Ovary (tissue), 3 donors: ENCODE data around the gene DHRS12.

ENCODE experiments used
- POLR2A ChIP-seq: fragments of 450-650 bp; IDR thresholded peaks from one replicate; pipeline ENCODE4 v1.6.1; 2017; ENCODE audit warnings: antibody characterized with exemption, mild to moderate bottlenecking, moderate library complexity
- TF ChIP-seq, protein P1 (sequence below), 3 donors: fragments of 450-650 bp in 2 of 3; fragments of 200-600 bp in 1 of 3; IDR thresholded peaks; one replicate each; pipeline versions ENCODE4 v1.5.1 to v1.8.0; 2016 to 2022; ENCODE audit warnings: antibody characterized with exemption in 3 of 3, mild to moderate bottlenecking in 1 of 3
- donor health status: DM: no; HTN: no; CAD: no.

DNA sequence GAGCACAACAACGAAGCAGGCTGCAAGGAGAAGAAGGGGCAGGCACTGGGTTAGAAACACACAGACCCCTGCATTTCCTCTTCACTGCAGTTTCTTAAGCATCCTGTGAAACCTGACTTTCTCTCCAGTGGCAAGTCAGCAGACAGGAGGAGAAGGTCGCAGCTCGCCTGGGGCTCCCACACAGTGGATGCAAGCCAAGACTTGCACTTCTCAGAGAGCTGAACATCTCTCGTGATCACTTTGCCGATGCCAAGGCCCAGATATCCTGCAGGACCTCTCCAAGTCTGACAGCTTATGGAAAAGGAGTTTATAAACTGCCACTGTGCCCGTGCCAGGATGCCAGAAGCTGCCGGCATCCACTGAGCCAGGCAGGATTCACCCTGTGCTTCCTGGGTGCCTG, 22.6 kb upstream of the DHRS12 start:
- TF ChIP-seq, protein P1, sequence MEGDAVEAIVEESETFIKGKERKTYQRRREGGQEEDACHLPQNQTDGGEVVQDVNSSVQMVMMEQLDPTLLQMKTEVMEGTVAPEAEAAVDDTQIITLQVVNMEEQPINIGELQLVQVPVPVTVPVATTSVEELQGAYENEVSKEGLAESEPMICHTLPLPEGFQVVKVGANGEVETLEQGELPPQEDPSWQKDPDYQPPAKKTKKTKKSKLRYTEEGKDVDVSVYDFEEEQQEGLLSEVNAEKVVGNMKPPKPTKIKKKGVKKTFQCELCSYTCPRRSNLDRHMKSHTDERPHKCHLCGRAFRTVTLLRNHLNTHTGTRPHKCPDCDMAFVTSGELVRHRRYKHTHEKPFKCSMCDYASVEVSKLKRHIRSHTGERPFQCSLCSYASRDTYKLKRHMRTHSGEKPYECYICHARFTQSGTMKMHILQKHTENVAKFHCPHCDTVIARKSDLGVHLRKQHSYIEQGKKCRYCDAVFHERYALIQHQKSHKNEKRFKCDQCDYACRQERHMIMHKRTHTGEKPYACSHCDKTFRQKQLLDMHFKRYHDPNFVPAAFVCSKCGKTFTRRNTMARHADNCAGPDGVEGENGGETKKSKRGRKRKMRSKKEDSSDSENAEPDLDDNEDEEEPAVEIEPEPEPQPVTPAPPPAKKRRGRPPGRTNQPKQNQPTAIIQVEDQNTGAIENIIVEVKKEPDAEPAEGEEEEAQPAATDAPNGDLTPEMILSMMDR (IDR thresholded peaks at IDR 0.05), result no peak
- no peak for TF ChIP-seq POLR2A
